Loucy (cell line): ENCODE data around the gene AKNA.

ENCODE experiments used
- H2AFZ ChIP-seq: fragments of 200-600 bp; sonication (generic); 2 replicates; pipeline ENCODE4 v1.6.0; 2016; ENCODE audit warnings: antibody characterized with exemption, mild to moderate bottlenecking, low read length, moderate library complexity
- H3F3A ChIP-seq: fragments of 200-600 bp; 2 replicates; pipeline ENCODE4 v1.6.0; 2016; ENCODE audit warnings: antibody characterized with exemption, low read depth, mild to moderate bottlenecking
- H3K27me3 ChIP-seq: fragments of 200-600 bp; sonication (generic); 2 replicates; pipeline ENCODE4 v1.6.1; 2014; ENCODE audit warnings: low read length, mild to moderate bottlenecking; ENCODE audit not compliant: insufficient read depth, poor library complexity, severe bottlenecking
- H3K36me3 ChIP-seq: fragments of 200-600 bp; sonication (generic); 2 replicates; pipeline ENCODE4 v1.6.1; 2016; ENCODE audit warnings: low read length; ENCODE audit not compliant: insufficient read depth
- H3K4me1 ChIP-seq: fragments of 200-600 bp; sonication (generic); 2 replicates; pipeline ENCODE4 v1.5.1; 2014; ENCODE audit warnings: low read length, mild to moderate bottlenecking; ENCODE audit not compliant: insufficient read depth, poor library complexity, severe bottlenecking
- H3K4me2 ChIP-seq: fragments of 200-600 bp; sonication (generic); 2 replicates; pipeline ENCODE4 v1.6.0; 2014; ENCODE audit warnings: antibody characterized with exemption, low read length, low read depth, mild to moderate bottlenecking; ENCODE audit not compliant: poor library complexity, severe bottlenecking
- H3K4me3 ChIP-seq: fragments of 200-600 bp; sonication (generic); 2 replicates; pipeline ENCODE4 v1.5.1; 2014; ENCODE audit warnings: low read length, mild to moderate bottlenecking, mixed read lengths; ENCODE audit not compliant: poor library complexity, severe bottlenecking
- H3K79me2 ChIP-seq: fragments of 200-600 bp; sonication (generic); 2 replicates; pipeline ENCODE4 v1.6.1; 2014; ENCODE audit warnings: low read length; ENCODE audit not compliant: insufficient read depth
- H3K9ac ChIP-seq: fragments of 200-600 bp; sonication (generic); 2 replicates; pipeline ENCODE4 v1.6.0; 2014; ENCODE audit warnings: mild to moderate bottlenecking, low read depth, low read length, moderate library complexity; ENCODE audit not compliant: poor library complexity, severe bottlenecking
- H3K9me2 ChIP-seq: fragments of 200-600 bp; sonication (generic); replicated peaks from 2 replicates; pipeline ENCODE4 v1.6.1; 2016; ENCODE audit warnings: low read depth, low read length, mixed read lengths
- H3K9me3 ChIP-seq: fragments of 200-600 bp; sonication (generic); 2 replicates; pipeline ENCODE4 v1.6.1; 2014; ENCODE audit warnings: mild to moderate bottlenecking, antibody characterized with exemption, low read length, low read depth; ENCODE audit not compliant: insufficient read depth
- H4K20me1 ChIP-seq: fragments of 200-600 bp; sonication (generic); 2 replicates; pipeline ENCODE4 v1.6.0; 2014; ENCODE audit warnings: antibody characterized with exemption, low read length, mild to moderate bottlenecking; ENCODE audit not compliant: insufficient read depth, poor library complexity, severe bottlenecking
- EZH2phosphoT487 ChIP-seq: fragments of 200-600 bp; IDR thresholded peaks from 2 replicates; pipeline ENCODE4 v1.6.1; 2018; ENCODE audit warnings: antibody characterized with exemption, mild to moderate bottlenecking, moderate library complexity, borderline replicate concordance
- TF ChIP-seq, protein P1 (sequence below): fragments of 200-600 bp; sonication (generic); conservative IDR thresholded peaks from 2 replicates; pipeline ENCODE4 v1.5.1; 2014; ENCODE audit warnings: mild to moderate bottlenecking, antibody characterized with exemption, low read length

The AKNA gene

GRCh38 chr9:114411452-114411851 lies 23.7 kb upstream of the AKNA start:
- Histone ChIP-seq H3F3A (no peaks in the 10 kb centered on the region), H3K36me3 (no peaks in the 10 kb centered on the region), H4K20me1 (no peaks in the 10 kb centered on the region), H3K9me3 (no peaks in the 10 kb centered on the region), H3K79me2 (no peaks in the 10 kb centered on the region), H3K9ac (no peak overlapping the region), H3K9me2 (no peaks in the 10 kb centered on the region), H3K27me3 (no peaks in the 10 kb centered on the region), H3K4me2 (no peak overlapping the region), H3K4me3 (no peak overlapping the region), H2AFZ (no peak overlapping the region), H3K4me1 (peaks cover 4% of the 10 kb centered on the region)
- no peak for TF ChIP-seq EZH2phosphoT487
- TF ChIP-seq, protein P1, sequence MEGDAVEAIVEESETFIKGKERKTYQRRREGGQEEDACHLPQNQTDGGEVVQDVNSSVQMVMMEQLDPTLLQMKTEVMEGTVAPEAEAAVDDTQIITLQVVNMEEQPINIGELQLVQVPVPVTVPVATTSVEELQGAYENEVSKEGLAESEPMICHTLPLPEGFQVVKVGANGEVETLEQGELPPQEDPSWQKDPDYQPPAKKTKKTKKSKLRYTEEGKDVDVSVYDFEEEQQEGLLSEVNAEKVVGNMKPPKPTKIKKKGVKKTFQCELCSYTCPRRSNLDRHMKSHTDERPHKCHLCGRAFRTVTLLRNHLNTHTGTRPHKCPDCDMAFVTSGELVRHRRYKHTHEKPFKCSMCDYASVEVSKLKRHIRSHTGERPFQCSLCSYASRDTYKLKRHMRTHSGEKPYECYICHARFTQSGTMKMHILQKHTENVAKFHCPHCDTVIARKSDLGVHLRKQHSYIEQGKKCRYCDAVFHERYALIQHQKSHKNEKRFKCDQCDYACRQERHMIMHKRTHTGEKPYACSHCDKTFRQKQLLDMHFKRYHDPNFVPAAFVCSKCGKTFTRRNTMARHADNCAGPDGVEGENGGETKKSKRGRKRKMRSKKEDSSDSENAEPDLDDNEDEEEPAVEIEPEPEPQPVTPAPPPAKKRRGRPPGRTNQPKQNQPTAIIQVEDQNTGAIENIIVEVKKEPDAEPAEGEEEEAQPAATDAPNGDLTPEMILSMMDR, result no peak

- no peak overlapping the region for H3K4me3 ChIP-seq
- H3K9me3 ChIP-seq, result no peaks in the 10 kb centered on the region
- H3K9me2 ChIP-seq, result no peaks in the 10 kb centered on the region
- H3K9ac ChIP-seq, result no peak overlapping the region
- no peaks in the 10 kb centered on the region for H3K27me3 ChIP-seq
- no peak overlapping the region for H2AFZ ChIP-seq
- H4K20me1 ChIP-seq, result no peaks in the 10 kb centered on the region
- no peak overlapping the region for H3K4me2 ChIP-seq
- TF ChIP-seq EZH2phosphoT487, result no peak
- TF ChIP-seq, protein P1, result no peak
- no peaks in the 10 kb centered on the region for H3K79me2 ChIP-seq
- H3K36me3 ChIP-seq, result no peaks in the 10 kb centered on the region
- H3K4me1 ChIP-seq, result peaks cover 4% of the 10 kb centered on the region
- H3F3A ChIP-seq, result no peaks in the 10 kb centered on the region
Observed at GRCh38 chr9:114410910-114411309, 23.1 kb upstream of the AKNA start.

DNA sequence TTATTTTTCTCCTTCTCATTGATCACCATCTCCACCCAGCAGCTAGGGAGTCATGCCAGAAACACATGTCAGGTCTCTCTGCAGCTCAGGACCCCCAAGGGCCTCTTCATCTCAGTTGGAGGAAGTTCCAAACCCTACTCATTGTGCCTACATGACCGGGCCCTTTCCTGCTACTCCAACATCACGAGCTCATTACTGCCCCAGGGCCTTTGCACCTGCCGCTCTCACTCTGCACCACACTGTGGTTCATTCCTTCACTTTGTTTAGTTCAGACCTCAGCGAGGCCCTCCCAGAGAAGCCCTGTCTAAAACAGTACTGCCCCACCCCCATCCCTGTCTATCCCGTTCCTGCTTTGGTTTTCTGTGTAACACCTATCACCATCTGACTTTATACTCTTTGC lies 22.1 kb upstream of the AKNA start:
- H4K20me1 ChIP-seq, result no peaks in the 10 kb centered on the region
- H2AFZ ChIP-seq, result no peak overlapping the region
- H3K79me2 ChIP-seq, result no peaks in the 10 kb centered on the region
- H3K4me2 ChIP-seq, result no peak overlapping the region
- no peaks in the 10 kb centered on the region for H3F3A ChIP-seq
- no peaks in the 10 kb centered on the region for H3K36me3 ChIP-seq
- no peaks in the 10 kb centered on the region for H3K9me2 ChIP-seq
- no peak overlapping the region for H3K9ac ChIP-seq
- no peaks in the 10 kb centered on the region for H3K9me3 ChIP-seq
- H3K4me1 ChIP-seq, result peaks cover 4% of the 10 kb centered on the region
- no peak for TF ChIP-seq EZH2phosphoT487
- TF ChIP-seq, protein P1, result no peak
- no peak overlapping the region for H3K4me3 ChIP-seq
- H3K27me3 ChIP-seq, result no peaks in the 10 kb centered on the region
